Panc1 (cell line): ENCODE data around the gene SETD3. TPM values are rescaled to one million over a fixed set of nuclear protein-coding genes. Genes with fewer than 3 reads are reported as not detected.

Experiments
- ATAC-seq: fragments of 200-7000 bp; cut with Tn5 transposase; 2 replicates; pipeline ENCODE4 v1.9.1; 2020; ENCODE audit warnings: mild to moderate bottlenecking, moderate library complexity
- BruUV-seq: library from RNA; stranded (reverse); fragments of 400-500 nt; replicated peaks from 2 replicates; lab custom pipeline; 2021; lab: Mats Ljungman, UMichigan
- CTCF ChIA-PET: fragments of 300-600 bp; sonication (Branson Sonifier 250); formaldehyde crosslinking; loops from one replicate; lab custom pipeline; 2022; ENCODE audit warnings: antibody characterized with exemption; lab: Charles Lee
- POLR2A ChIA-PET: fragments of 300-600 bp; sonication (Branson Sonifier 250); formaldehyde crosslinking; loops from one replicate; lab custom pipeline; 2022; ENCODE audit warnings: antibody characterized with exemption; lab: Charles Lee
- DNase-seq: peaks from one replicate; pipeline ENCODE4 v3.0.0-alpha.2; 2010; ENCODE audit warnings: low read depth, low spot score
- H3K27ac ChIP-seq: 2 replicates; pipeline ENCODE4 v1.5.1; 2011; ENCODE audit warnings: mild to moderate bottlenecking, low read length, inconsistent platforms
- H3K27me3 ChIP-seq: fragments of 200-500 bp; sonication (Bioruptor generic); 2 replicates; pipeline ENCODE4 v1.6.0; 2014; ENCODE audit warnings: low read length, inconsistent platforms; ENCODE audit not compliant: control insufficient read depth, insufficient read depth
- H3K36me3 ChIP-seq: fragments of 200-500 bp; sonication (Bioruptor generic); 2 replicates; pipeline ENCODE4 v1.5.1; 2014; ENCODE audit warnings: inconsistent platforms, mild to moderate bottlenecking, low read length, moderate library complexity; ENCODE audit not compliant: control insufficient read depth, insufficient read depth
- H3K4me1 ChIP-seq: 2 replicates; pipeline ENCODE4 v1.5.1; 2011; ENCODE audit warnings: inconsistent platforms, mild to moderate bottlenecking, low read length, moderate library complexity; ENCODE audit not compliant: control insufficient read depth, insufficient read depth
- H3K4me3 ChIP-seq, 2 experiments: 2 replicates each; pipeline ENCODE4 v1.5.1; 2011 to 2012; ENCODE audit warnings: low read depth in 2 of 2, low read length in 2 of 2, mild to moderate bottlenecking in 2 of 2, inconsistent platforms in 1 of 2, moderate library complexity in 1 of 2
- H3K9me3 ChIP-seq: fragments of 200-500 bp; sonication (Bioruptor generic); 2 replicates; pipeline ENCODE4 v1.5.1; 2014; ENCODE audit warnings: low read depth, mild to moderate bottlenecking, inconsistent platforms, low read length, moderate library complexity; ENCODE audit not compliant: control insufficient read depth, insufficient read depth
- POLR2AphosphoS5 ChIP-seq: IDR thresholded peaks from 2 replicates; pipeline ENCODE4 v1.6.1; 2012; ENCODE audit warnings: mild to moderate bottlenecking, low read depth, low read length, moderate library complexity
- SIN3A ChIP-seq: IDR thresholded peaks from 2 replicates; pipeline ENCODE4 v1.6.1; 2012; ENCODE audit warnings: low read depth, mild to moderate bottlenecking, low read length, moderate library complexity, borderline replicate concordance; ENCODE audit not compliant: insufficient read depth
- TCF7L2 ChIP-seq: IDR thresholded peaks from 2 replicates; pipeline ENCODE4 v1.6.1; 2011; ENCODE audit warnings: mild to moderate bottlenecking, low read depth, low read length, inconsistent platforms
- in situ Hi-C: cut with HindIII; loops from 2 replicates; pipeline ENCODE4 v1.10.0; 2016; ENCODE audit warnings: low sequenced_read_pairs, low pct_unique_long_range_greater_than_20kb
- intact Hi-C: fragments of 100-400 bp; cut with micrococcal nuclease; formaldehyde crosslinking; loops from one replicate; pipeline ENCODE4 v1.10.0; 2022; ENCODE audit not compliant: unreplicated experiment
- total RNA-seq: library from RNA; stranded (reverse); gene quantifications from one replicate; pipeline ENCODE4 v1.2.1, GENCODE V29; 2021; ENCODE audit not compliant: unreplicated experiment
- TF ChIP-seq, protein P1 (sequence below): fragments of 450-650 bp; IDR thresholded peaks from 2 replicates; pipeline ENCODE4 v1.5.1; 2017; ENCODE audit warnings: mild to moderate bottlenecking
- TF ChIP-seq, protein P2 (sequence below), 2 experiments: IDR thresholded peaks; 2 replicates each; pipeline ENCODE4 v1.6.1; 2011 to 2012; ENCODE audit warnings: low read depth in 2 of 2, control low read depth in 1 of 2, low read length in 1 of 2, mild to moderate bottlenecking in 1 of 2, moderate library complexity in 1 of 2; ENCODE audit not compliant: insufficient read depth in 1 of 2

The SETD3 gene
- total RNA-seq, 1 experiment from 2014 or later = 51.1 TPM

DNA sequence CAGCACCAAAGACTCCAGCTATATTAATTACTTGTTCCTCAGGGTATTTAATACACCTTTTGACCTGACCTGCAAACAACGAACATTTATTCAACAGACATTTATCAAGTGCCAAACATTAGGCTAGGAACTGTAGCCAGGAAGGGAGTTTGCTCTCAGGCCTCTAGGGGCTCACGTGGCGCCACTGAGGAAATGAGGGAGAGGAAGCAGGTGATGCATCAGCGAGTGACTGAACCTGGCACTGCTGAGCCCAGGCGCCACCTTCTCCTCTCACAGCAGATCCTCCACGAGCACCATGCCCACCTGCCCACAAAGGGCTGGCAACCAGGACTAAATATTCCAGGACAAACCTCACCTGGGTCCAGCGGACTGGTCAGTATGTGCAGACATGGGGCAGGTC lies 50.2 kb downstream of the SETD3 start:
- ATAC-seq = no peak
- no TSS peak for BruUV-seq
- Histone ChIP-seq H3K27me3 (no peaks in the 10 kb centered on the region), H3K4me1 (no peaks in the 10 kb centered on the region), H3K4me3 (no peak overlapping the region), H3K27ac (no peak overlapping the region), H3K36me3 (no peaks in the 10 kb centered on the region), H3K9me3 (no peaks in the 10 kb centered on the region)
- no peak for DNase-seq
- CTCF ChIA-PET = no interaction called here
- intact Hi-C loops = no loop called here
- TF ChIP-seq SIN3A = no peak
- TF ChIP-seq, protein P1, sequence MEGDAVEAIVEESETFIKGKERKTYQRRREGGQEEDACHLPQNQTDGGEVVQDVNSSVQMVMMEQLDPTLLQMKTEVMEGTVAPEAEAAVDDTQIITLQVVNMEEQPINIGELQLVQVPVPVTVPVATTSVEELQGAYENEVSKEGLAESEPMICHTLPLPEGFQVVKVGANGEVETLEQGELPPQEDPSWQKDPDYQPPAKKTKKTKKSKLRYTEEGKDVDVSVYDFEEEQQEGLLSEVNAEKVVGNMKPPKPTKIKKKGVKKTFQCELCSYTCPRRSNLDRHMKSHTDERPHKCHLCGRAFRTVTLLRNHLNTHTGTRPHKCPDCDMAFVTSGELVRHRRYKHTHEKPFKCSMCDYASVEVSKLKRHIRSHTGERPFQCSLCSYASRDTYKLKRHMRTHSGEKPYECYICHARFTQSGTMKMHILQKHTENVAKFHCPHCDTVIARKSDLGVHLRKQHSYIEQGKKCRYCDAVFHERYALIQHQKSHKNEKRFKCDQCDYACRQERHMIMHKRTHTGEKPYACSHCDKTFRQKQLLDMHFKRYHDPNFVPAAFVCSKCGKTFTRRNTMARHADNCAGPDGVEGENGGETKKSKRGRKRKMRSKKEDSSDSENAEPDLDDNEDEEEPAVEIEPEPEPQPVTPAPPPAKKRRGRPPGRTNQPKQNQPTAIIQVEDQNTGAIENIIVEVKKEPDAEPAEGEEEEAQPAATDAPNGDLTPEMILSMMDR = 0 out of 2 replicates have a peak, but pooled peaks have one; percentile 17
- in situ Hi-C loops = no loop called here
- POLR2A ChIA-PET = no interaction called here

DNA sequence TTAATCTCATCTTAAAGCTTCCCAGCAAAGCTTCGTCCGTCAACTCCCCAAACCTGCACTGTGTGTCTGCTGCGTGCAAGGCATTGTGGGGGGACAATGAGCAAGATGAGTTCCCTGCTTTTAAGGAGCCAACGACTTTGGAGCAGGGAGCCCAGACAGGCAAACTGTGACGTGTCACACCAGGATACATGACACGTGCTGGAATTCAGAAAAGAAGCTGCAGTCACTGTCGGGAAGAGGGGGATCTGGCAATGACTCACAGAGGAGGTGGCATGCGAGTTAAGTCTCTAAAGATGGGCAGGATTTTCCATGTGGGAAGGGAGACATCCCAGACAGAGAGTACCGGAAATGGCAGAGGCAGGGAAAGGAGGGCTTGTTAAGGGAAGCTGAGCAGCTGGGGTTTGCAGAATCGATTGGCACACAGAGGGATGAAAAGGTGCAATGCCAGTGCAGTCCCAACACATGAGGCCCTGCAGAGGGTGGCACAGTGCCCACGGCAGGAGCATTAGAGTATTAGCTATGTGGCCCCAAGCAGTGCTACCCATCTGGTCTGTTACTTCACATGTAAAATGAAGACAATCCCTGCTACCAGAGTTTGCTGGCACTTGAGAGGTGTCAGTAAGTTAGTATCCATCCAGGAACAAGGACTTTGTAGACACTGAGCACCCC lies 52.9 kb downstream of the SETD3 start:
- POLR2A ChIA-PET = no interaction called here
- ATAC-seq (no peak), DNase-seq (no peak)
- no peaks in the 10 kb centered on the region; the same call in 1 of the 2 replicates for H3K4me1 ChIP-seq
- in situ Hi-C loops = no loop called here
- H3K9me3 ChIP-seq = no peaks in the 10 kb centered on the region
- TF ChIP-seq TCF7L2 (no peak), SIN3A (no peak), POLR2AphosphoS5 (no peak)
- TF ChIP-seq, protein P1 = no peak
- TF ChIP-seq, protein P2, sequence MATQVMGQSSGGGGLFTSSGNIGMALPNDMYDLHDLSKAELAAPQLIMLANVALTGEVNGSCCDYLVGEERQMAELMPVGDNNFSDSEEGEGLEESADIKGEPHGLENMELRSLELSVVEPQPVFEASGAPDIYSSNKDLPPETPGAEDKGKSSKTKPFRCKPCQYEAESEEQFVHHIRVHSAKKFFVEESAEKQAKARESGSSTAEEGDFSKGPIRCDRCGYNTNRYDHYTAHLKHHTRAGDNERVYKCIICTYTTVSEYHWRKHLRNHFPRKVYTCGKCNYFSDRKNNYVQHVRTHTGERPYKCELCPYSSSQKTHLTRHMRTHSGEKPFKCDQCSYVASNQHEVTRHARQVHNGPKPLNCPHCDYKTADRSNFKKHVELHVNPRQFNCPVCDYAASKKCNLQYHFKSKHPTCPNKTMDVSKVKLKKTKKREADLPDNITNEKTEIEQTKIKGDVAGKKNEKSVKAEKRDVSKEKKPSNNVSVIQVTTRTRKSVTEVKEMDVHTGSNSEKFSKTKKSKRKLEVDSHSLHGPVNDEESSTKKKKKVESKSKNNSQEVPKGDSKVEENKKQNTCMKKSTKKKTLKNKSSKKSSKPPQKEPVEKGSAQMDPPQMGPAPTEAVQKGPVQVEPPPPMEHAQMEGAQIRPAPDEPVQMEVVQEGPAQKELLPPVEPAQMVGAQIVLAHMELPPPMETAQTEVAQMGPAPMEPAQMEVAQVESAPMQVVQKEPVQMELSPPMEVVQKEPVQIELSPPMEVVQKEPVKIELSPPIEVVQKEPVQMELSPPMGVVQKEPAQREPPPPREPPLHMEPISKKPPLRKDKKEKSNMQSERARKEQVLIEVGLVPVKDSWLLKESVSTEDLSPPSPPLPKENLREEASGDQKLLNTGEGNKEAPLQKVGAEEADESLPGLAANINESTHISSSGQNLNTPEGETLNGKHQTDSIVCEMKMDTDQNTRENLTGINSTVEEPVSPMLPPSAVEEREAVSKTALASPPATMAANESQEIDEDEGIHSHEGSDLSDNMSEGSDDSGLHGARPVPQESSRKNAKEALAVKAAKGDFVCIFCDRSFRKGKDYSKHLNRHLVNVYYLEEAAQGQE (IDR thresholded peaks at IDR 0.05; ENCODE audit: insufficient read depth in 1 of 2, low read depth in 2 of 2, low read length in 1 of 2) = no peak
- no peak overlapping the region for H3K27ac ChIP-seq
- CTCF ChIA-PET = no interaction called here
- intact Hi-C loops = no loop called here
- H3K27me3 ChIP-seq = no peaks in the 10 kb centered on the region
- no TSS peak for BruUV-seq
- no peaks in the 10 kb centered on the region for H3K36me3 ChIP-seq
- no peak overlapping the region for H3K4me3 ChIP-seq
